Stomach (tissue), 4 donors: Measurements from ENCODE around the gene NELFE.

Experiments used
- CTCF ChIP-seq, 7 experiments: fragments of 450-650 bp in 4 of 7; fragments of 200-600 bp in 3 of 7; sonication (generic) in 3 of 7; IDR thresholded peaks; one replicate each; pipeline ENCODE4 v1.5.1; 2016 to 2019; ENCODE audit warnings: antibody characterized with exemption in 7 of 7, control low read depth in 2 of 7, mild to moderate bottlenecking in 1 of 7
- POLR2AphosphoS5 ChIP-seq, 3 donors: sonication (generic); formaldehyde crosslinking; IDR thresholded peaks; one replicate each; pipeline ENCODE4 v1.6.1; 2016; ENCODE audit warnings: antibody characterized with exemption in 3 of 3

GRCh38 chr6:31977816-31978431 is 19.2 kb upstream of the NELFE start:
- TF ChIP-seq CTCF (IDR thresholded peaks at IDR 0.05) (no peak), POLR2AphosphoS5 (IDR thresholded peaks at IDR 0.05) (no peak)
